IMR-90 (cell line): ENCODE measurements around the gene ELOB. TPM values are rescaled to one million over a fixed set of nuclear protein-coding genes. Genes with fewer than 3 reads are reported as not detected.

Experiments
- ATAC-seq: fragments of 200-7000 bp; cut with Tn5 transposase; 2 replicates; pipeline ENCODE4 v1.9.1; 2020; ENCODE audit warnings: low read depth, mild to moderate bottlenecking, moderate library complexity
- BruUV-seq: library from RNA; stranded (reverse); fragments of 400-500 nt; replicated peaks from 2 replicates; lab custom pipeline; 2021; lab: Mats Ljungman, UMichigan
- CTCF ChIA-PET: fragments of 300-600 bp; formaldehyde crosslinking; extraction: SDS; loops from one replicate; lab custom pipeline; 2021; ENCODE audit warnings: antibody characterized with exemption; lab: Yijun Ruan, JAX
- POLR2A ChIA-PET: fragments of 300-600 bp; sonication (Branson Sonifier 250); formaldehyde crosslinking; loops from one replicate; lab custom pipeline; 2022; ENCODE audit warnings: antibody characterized with exemption; ENCODE audit not compliant: unreplicated experiment; lab: Charles Lee
- DNase-seq: peaks from one replicate; pipeline ENCODE4 v3.0.0; 2013
- H2AFZ ChIP-seq: replicated peaks from 2 replicates; pipeline ENCODE3; 2013; ENCODE audit warnings: low read length, mild to moderate bottlenecking; ENCODE audit not compliant: poor library complexity
- H2AK5ac ChIP-seq: 2 replicates; pipeline ENCODE4 v1.6.1; 2013; ENCODE audit warnings: low read depth, low read length, inconsistent platforms
- H2AK9ac ChIP-seq: replicated peaks from 2 replicates; pipeline ENCODE3; 2013; ENCODE audit warnings: mild to moderate bottlenecking, low read depth, low read length, moderate library complexity; ENCODE audit not compliant: poor library complexity
- H2BK120ac ChIP-seq: 2 replicates; pipeline ENCODE4 v1.6.1; 2013; ENCODE audit warnings: low read depth, low read length, inconsistent platforms
- H2BK15ac ChIP-seq: 3 replicates; pipeline ENCODE4 v1.6.1; 2013; ENCODE audit warnings: low read depth, low read length, inconsistent platforms
- H2BK20ac ChIP-seq: 2 replicates; pipeline ENCODE4 v1.6.1; 2013; ENCODE audit warnings: low read depth, mild to moderate bottlenecking, inconsistent platforms, low read length, moderate library complexity
- H2BK5ac ChIP-seq: 2 replicates; pipeline ENCODE4 v1.6.1; 2013; ENCODE audit warnings: mild to moderate bottlenecking, low read depth, low read length, inconsistent platforms; ENCODE audit not compliant: poor library complexity, severe bottlenecking
- H3K14ac ChIP-seq: replicated peaks from 2 replicates; pipeline ENCODE4 v1.6.1; 2013; ENCODE audit warnings: low read depth, low read length, inconsistent platforms
- H3K18ac ChIP-seq: 2 replicates; pipeline ENCODE4 v1.6.1; 2013; ENCODE audit warnings: low read depth, low read length, control low read depth
- H3K23ac ChIP-seq: 2 replicates; pipeline ENCODE4 v1.6.1; 2013; ENCODE audit warnings: low read depth, low read length, inconsistent platforms
- H3K27ac ChIP-seq: 2 replicates; pipeline ENCODE4 v1.5.1; 2013; ENCODE audit warnings: mild to moderate bottlenecking, control low read depth, low read length; ENCODE audit not compliant: insufficient read depth
- H3K27me3 ChIP-seq: 2 replicates; pipeline ENCODE4 v1.6.1; 2013; ENCODE audit warnings: low read length; ENCODE audit not compliant: control insufficient read depth, insufficient read depth
- H3K36me3 ChIP-seq: 2 replicates; pipeline ENCODE4 v1.6.1; 2013; ENCODE audit warnings: low read length, mixed read lengths; ENCODE audit not compliant: control insufficient read depth, insufficient read depth
- H3K4ac ChIP-seq: 2 replicates; pipeline ENCODE4 v1.6.1; 2013; ENCODE audit warnings: low read depth, low read length, inconsistent platforms
- H3K4me1 ChIP-seq: 2 replicates; pipeline ENCODE4 v1.6.1; 2013; ENCODE audit warnings: low read length, mixed read lengths; ENCODE audit not compliant: control insufficient read depth, insufficient read depth
- H3K4me2 ChIP-seq: 2 replicates; pipeline ENCODE4 v1.6.1; 2013; ENCODE audit warnings: low read depth, mild to moderate bottlenecking, control low read depth, low read length, moderate library complexity
- H3K4me3 ChIP-seq: 2 replicates; pipeline ENCODE4 v1.5.1; 2013; ENCODE audit warnings: low read depth, mild to moderate bottlenecking, control low read depth, low read length, moderate library complexity; ENCODE audit not compliant: insufficient read depth
- H3K56ac ChIP-seq: 2 replicates; pipeline ENCODE4 v1.6.1; 2013; ENCODE audit warnings: low read length, inconsistent platforms; ENCODE audit not compliant: insufficient read depth; ENCODE audit errors: extremely low read depth
- H3K79me1 ChIP-seq, 2 experiments: 2 replicates each; pipeline ENCODE4 v1.6.1; 2013; ENCODE audit warnings: low read length in 2 of 2, inconsistent platforms in 1 of 2, low read depth in 1 of 2
- H3K9ac ChIP-seq: 2 replicates; pipeline ENCODE4 v1.6.1; 2013; ENCODE audit warnings: low read depth, low read length, control low read depth
- H3K9me1 ChIP-seq: 2 replicates; pipeline ENCODE4 v1.6.1; 2013; ENCODE audit warnings: low read length, inconsistent platforms; ENCODE audit not compliant: insufficient read depth
- H3K9me3 ChIP-seq: 2 replicates; pipeline ENCODE4 v1.6.1; 2013; ENCODE audit warnings: low read length; ENCODE audit not compliant: control insufficient read depth, insufficient read depth
- H4K20me1 ChIP-seq: 2 replicates; pipeline ENCODE4 v1.6.1; 2013; ENCODE audit warnings: low read length, inconsistent platforms; ENCODE audit not compliant: insufficient read depth
- H4K5ac ChIP-seq: 2 replicates; pipeline ENCODE4 v1.6.1; 2013; ENCODE audit warnings: mild to moderate bottlenecking, low read depth, low read length, control low read depth
- H4K8ac ChIP-seq, 2 experiments: 2 replicates each; pipeline ENCODE4 v1.6.1; 2013; ENCODE audit warnings: low read depth in 2 of 2, low read length in 2 of 2, control low read depth in 1 of 2, inconsistent platforms in 1 of 2
- H4K91ac ChIP-seq: 2 replicates; pipeline ENCODE4 v1.6.1; 2013; ENCODE audit warnings: low read depth, low read length, inconsistent platforms; ENCODE audit not compliant: insufficient read depth
- CEBPB ChIP-seq: IDR thresholded peaks from 2 replicates; pipeline ENCODE4 v1.6.1; 2012; ENCODE audit warnings: low read depth, low read length, improper control_type of control experiment
- CHD1 ChIP-seq: IDR thresholded peaks from 2 replicates; pipeline ENCODE4 v1.6.1; 2012; ENCODE audit warnings: low read depth, low read length, improper control_type of control experiment
- MAZ ChIP-seq: IDR thresholded peaks from 2 replicates; pipeline ENCODE4 v1.6.1; 2012; ENCODE audit warnings: low read depth, mild to moderate bottlenecking, low read length, improper control_type of control experiment, moderate library complexity, borderline replicate concordance
- POLR2A ChIP-seq: IDR thresholded peaks from 2 replicates; pipeline ENCODE4 v1.6.1; 2012; ENCODE audit warnings: mild to moderate bottlenecking, low read depth, low read length
- RAD21 ChIP-seq: IDR thresholded peaks from 2 replicates; pipeline ENCODE4 v1.6.1; 2012; ENCODE audit warnings: low read length, improper control_type of control experiment
- RCOR1 ChIP-seq: IDR thresholded peaks from 2 replicates; pipeline ENCODE4 v1.6.1; 2012; ENCODE audit warnings: mild to moderate bottlenecking, low read length, improper control_type of control experiment; ENCODE audit not compliant: insufficient replicate concordance
- SMC3 ChIP-seq: fragments of 150-350 bp; IDR thresholded peaks from 2 replicates; pipeline ENCODE4 v1.6.1; 2016; ENCODE audit warnings: low read depth, mild to moderate bottlenecking, antibody characterized with exemption, low read length, moderate library complexity
- WGBS, 2 experiments: methylation state at CpG; one replicate each; pipeline versions ENCODE4 v1.1.5 to v1.1.7; 2013; ENCODE audit warnings: missing lambda C conversion rate in 2 of 2; ENCODE audit not compliant: insufficient read length in 1 of 2; ENCODE audit errors: extremely low coverage in 2 of 2; 5-methylcytosine and 5-hydroxymethylcytosine counted together
- dilution Hi-C: fragments of 300-500 bp; cut with HindIII; formaldehyde crosslinking; loops from one replicate; pipeline ENCODE4 v1.14.3; 2018; ENCODE audit warnings: low sequenced_read_pairs; ENCODE audit not compliant: unreplicated experiment
- in situ Hi-C: fragments of 300-500 bp; cut with MboI; formaldehyde crosslinking; loops from 3 replicates; pipeline ENCODE4 v1.14.3; 2019; ENCODE audit warnings: low sequenced_read_pairs, inconsistent platforms, mixed read lengths
- intact Hi-C: fragments of 100-400 bp; cut with micrococcal nuclease; formaldehyde crosslinking; loops from 2 replicates; pipeline ENCODE4 v1.10.0; 2022
- polyA plus RNA-seq, 3 experiments: library from polyadenylated mRNA; depleted of rRNA; stranded (reverse); fragments of >200 nt; gene quantifications; 2 replicates each; pipeline ENCODE4 v1.2.3, GENCODE V29; 2012; ENCODE audit warnings: low replicate concordance in 1 of 3
- total RNA-seq: library from RNA; depleted of rRNA; stranded (reverse); fragments of >200 nt; gene quantifications from 2 replicates; pipeline ENCODE4 v1.2.3, GENCODE V29; 2012

Gene ELOB
- total and polyA plus RNA-seq, 2 of the 4 experiments (the other 2 are of a cell fraction) = 442 to 5,859 TPM

DNA sequence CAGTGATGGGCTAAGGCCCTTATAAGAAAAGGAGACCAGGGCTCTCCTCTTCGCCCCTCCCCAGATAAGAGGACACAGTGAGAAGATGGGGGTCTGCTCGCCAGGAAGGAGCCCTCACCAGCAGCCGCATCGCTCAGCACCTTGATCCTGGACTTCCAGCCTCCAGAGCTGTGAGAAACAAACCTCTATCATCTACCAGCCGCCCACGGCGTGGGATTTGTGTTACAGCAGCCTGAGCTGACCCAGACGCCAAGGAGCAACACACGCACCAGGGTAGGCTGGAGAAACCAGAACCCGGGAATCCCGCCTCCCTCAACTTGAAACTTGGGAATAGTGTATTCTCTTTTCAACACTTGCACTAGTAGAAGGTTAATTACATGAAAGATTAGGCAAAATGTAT lies 48.8 kb upstream of the ELOB start:
- DNase-seq (no peak), ATAC-seq (no peak)
- H3K27me3 ChIP-seq = peaks cover 58% of the 10 kb centered on the region
- no peak overlapping the region for H3K23ac ChIP-seq
- no peak overlapping the region for H2AFZ ChIP-seq
- in situ Hi-C loops = no loop called here
- dilution Hi-C loops = no loop called here
- H4K8ac ChIP-seq = no peak overlapping the region
- H3K4me1 ChIP-seq = no peaks in the 10 kb centered on the region
- H2AK9ac ChIP-seq = no peak overlapping the region
- BruUV-seq = no TSS peak
- WGBS, 2 experiments = no CpG with 5 or more reads among the region's 11 CpGs
- H3K18ac ChIP-seq = no peak overlapping the region
- no peak for TF ChIP-seq RAD21
- no peak for TF ChIP-seq CEBPB
- no peak for TF ChIP-seq RCOR1
- TF ChIP-seq POLR2A = no peak
- TF ChIP-seq MAZ = no peak
- no peak for TF ChIP-seq SMC3
- TF ChIP-seq CHD1 = no peak
- no peaks in the 10 kb centered on the region for H3K36me3 ChIP-seq
- H2AK5ac ChIP-seq = no peak overlapping the region
- no peak overlapping the region for H4K5ac ChIP-seq
- no peak overlapping the region for H4K91ac ChIP-seq
- H3K4ac ChIP-seq = no peak overlapping the region
- no peak overlapping the region for H2BK120ac ChIP-seq
- ChIA-PET POLR2A (no interaction called here), CTCF (no interaction called here)
- H2BK5ac ChIP-seq = no peak overlapping the region
- H2BK20ac ChIP-seq = no peak overlapping the region
- H3K9me1 ChIP-seq = no peaks in the 10 kb centered on the region
- no peak overlapping the region for H3K4me2 ChIP-seq
- H3K9ac ChIP-seq = no peak overlapping the region
- H3K9me3 ChIP-seq = no peaks in the 10 kb centered on the region
- H3K4me3 ChIP-seq = no peak overlapping the region
- no peak overlapping the region for H3K14ac ChIP-seq
- intact Hi-C loops = no loop called here
- no peak overlapping the region for H3K56ac ChIP-seq
- H2BK15ac ChIP-seq = no peak overlapping the region
- H3K27ac ChIP-seq = no peak overlapping the region
- no peaks in the 10 kb centered on the region for H4K20me1 ChIP-seq
- H3K79me1 ChIP-seq = no peaks in the 10 kb centered on the region
